SW480 (cell line): Measurements from ENCODE around the gene SOX13.
A peak's percentile ranks its signal among the peaks of the same experiment; 100 is the strongest.

Experiments
- DNase-seq: peaks from one replicate; pipeline ENCODE4 v3.0.0-alpha.2; 2016; ENCODE audit warnings: low spot score

The SOX13 gene

GRCh38 chr1:204062106-204062505 lies 10.8 kb upstream of the SOX13 start:
- DNase-seq: no peak

- DNase-seq: peak; percentile 34
Observed at GRCh38 chr1:204065174-204065985, 7.5 kb upstream of the SOX13 start.

- no peak for DNase-seq
Observed at GRCh38 chr1:204065986-204066300, 7.0 kb upstream of the SOX13 start.

GRCh38 chr1:204067935-204068334 lies 5.0 kb upstream of the SOX13 start:
- no peak for DNase-seq

- no peak for DNase-seq
Observed at GRCh38 chr1:204069887-204070286, 3.0 kb upstream of the SOX13 start.

- no peak for DNase-seq
Observed at GRCh38 chr1:204070895-204071294, 2.0 kb upstream of the SOX13 start.

GRCh38 chr1:204073837-204074273 lies 940 bp downstream of the SOX13 start:
- no peak for DNase-seq

GRCh38 chr1:204074274-204075138 lies 1.6 kb downstream of the SOX13 start:
- DNase-seq: peak; percentile 51

GRCh38 chr1:204075139-204075521 lies 2.2 kb downstream of the SOX13 start:
- no peak for DNase-seq

- no peak for DNase-seq
Observed at GRCh38 chr1:204075890-204076846, 3.3 kb downstream of the SOX13 start.

- no peak for DNase-seq
Observed at GRCh38 chr1:204076891-204077290, 4.0 kb downstream of the SOX13 start.

GRCh38 chr1:204077979-204078696 lies 5.2 kb downstream of the SOX13 start:
- DNase-seq: no peak

GRCh38 chr1:204079608-204079999 lies 6.7 kb downstream of the SOX13 start:
- no peak for DNase-seq

GRCh38 chr1:204080163-204080903 lies 7.4 kb downstream of the SOX13 start:
- peak; percentile 90 for DNase-seq

GRCh38 chr1:204081164-204081790 lies 8.4 kb downstream of the SOX13 start:
- DNase-seq: no peak

- no peak for DNase-seq
Observed at GRCh38 chr1:204081791-204082513, 9.0 kb downstream of the SOX13 start.

GRCh38 chr1:204083491-204083890 lies 10.6 kb downstream of the SOX13 start:
- no peak for DNase-seq

- DNase-seq: peak; percentile 76
Observed at GRCh38 chr1:204084247-204084772, 11.4 kb downstream of the SOX13 start.

- DNase-seq: no peak
Observed at GRCh38 chr1:204085876-204086275, 13.0 kb downstream of the SOX13 start.
